HG02840 (cell line): Measurements from ENCODE around the gene RBFOX1.

Experiments used
- ATAC-seq: cut with Tn5 transposase; IDR thresholded peaks from one replicate; pipeline ENCODE4 v1.9.1; 2021; ENCODE audit warnings: mild to moderate bottlenecking, moderate library complexity, moderate number of reproducible peaks; ENCODE audit not compliant: unreplicated experiment, low FRiP score

RBFOX1 gene

GRCh38 chr16:7333180-7333725 lies 608 bp downstream of the RBFOX1 start:
- no peak for ATAC-seq

- no peak for ATAC-seq
Observed at GRCh38 chr16:7334801-7335560, 2.3 kb downstream of the RBFOX1 start.

- no peak for ATAC-seq
Observed at GRCh38 chr16:7335991-7336634, 3.5 kb downstream of the RBFOX1 start.

- no peak for ATAC-seq
Observed at GRCh38 chr16:7336742-7337141, 4.1 kb downstream of the RBFOX1 start.

GRCh38 chr16:7338826-7339225 lies 6.2 kb downstream of the RBFOX1 start:
- no peak for ATAC-seq

- no peak for ATAC-seq
Observed at GRCh38 chr16:7339700-7340099, 7.1 kb downstream of the RBFOX1 start.

- ATAC-seq: no peak
Observed at GRCh38 chr16:7340938-7341337, 8.3 kb downstream of the RBFOX1 start.

- no peak for ATAC-seq
Observed at GRCh38 chr16:7342598-7342997, 10.0 kb downstream of the RBFOX1 start.

GRCh38 chr16:7343243-7343642 lies 10.6 kb downstream of the RBFOX1 start:
- no peak for ATAC-seq

- no peak for ATAC-seq
Observed at GRCh38 chr16:7344830-7345780, 12.5 kb downstream of the RBFOX1 start.

- ATAC-seq: no peak
Observed at GRCh38 chr16:7350806-7351205, 18.2 kb downstream of the RBFOX1 start.

GRCh38 chr16:7351610-7352510 lies 19.2 kb downstream of the RBFOX1 start:
- no peak for ATAC-seq

- ATAC-seq: no peak
Observed at GRCh38 chr16:7355758-7356157, 23.1 kb downstream of the RBFOX1 start.

GRCh38 chr16:7361416-7362129 lies 28.9 kb downstream of the RBFOX1 start:
- ATAC-seq: no peak

- ATAC-seq: no peak
Observed at GRCh38 chr16:7362231-7362630, 29.6 kb downstream of the RBFOX1 start.

GRCh38 chr16:7363422-7364417 lies 31.1 kb downstream of the RBFOX1 start:
- ATAC-seq: no peak

- no peak for ATAC-seq
Observed at GRCh38 chr16:7366041-7366440, 33.4 kb downstream of the RBFOX1 start.
